Middle frontal gyrus (tissue), 1 donor: Measurements from ENCODE around the gene TNFSF10.
"Not testable (repeated sequence)": the region's sequence is repeated elsewhere in the genome, so short reads cannot be mapped to it uniquely, and the experiment has no call there.

Experiments used
- DNase-seq: peaks from one replicate; pipeline ENCODE4 v3.0.0-alpha.2; 2015; ENCODE audit warnings: low spot score; ENCODE audit errors: extremely low spot score

The TNFSF10 gene

DNA sequence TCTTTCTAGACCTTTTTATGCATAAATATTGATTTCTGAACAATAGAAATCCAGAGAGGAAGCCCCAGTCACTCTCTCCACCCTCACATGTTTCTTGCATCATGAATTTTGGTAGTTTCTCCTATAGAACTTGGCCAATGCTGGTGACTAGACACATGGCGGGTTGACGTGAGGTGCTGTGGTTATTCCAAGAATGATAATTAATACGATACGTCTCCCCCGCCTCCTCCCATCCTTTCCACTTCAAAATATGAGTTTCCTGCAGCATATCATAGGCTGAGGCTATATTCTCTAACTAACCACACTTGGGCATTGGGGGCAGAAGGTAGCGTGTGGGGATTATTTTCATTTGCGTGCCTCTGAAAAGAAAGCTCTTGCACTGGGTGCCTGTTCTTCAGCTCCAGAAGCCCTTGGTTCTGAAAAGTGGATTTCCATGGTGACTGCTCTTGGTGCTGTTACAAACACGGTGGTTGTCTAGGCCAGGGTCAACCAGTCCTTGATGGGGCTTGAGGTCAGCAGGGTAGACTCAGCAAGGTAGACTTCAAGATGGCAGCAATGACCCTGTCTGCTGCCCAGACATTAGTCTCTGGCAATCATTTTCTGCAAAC, 5.3 kb downstream of the TNFSF10 start:
- no peak for DNase-seq

DNA sequence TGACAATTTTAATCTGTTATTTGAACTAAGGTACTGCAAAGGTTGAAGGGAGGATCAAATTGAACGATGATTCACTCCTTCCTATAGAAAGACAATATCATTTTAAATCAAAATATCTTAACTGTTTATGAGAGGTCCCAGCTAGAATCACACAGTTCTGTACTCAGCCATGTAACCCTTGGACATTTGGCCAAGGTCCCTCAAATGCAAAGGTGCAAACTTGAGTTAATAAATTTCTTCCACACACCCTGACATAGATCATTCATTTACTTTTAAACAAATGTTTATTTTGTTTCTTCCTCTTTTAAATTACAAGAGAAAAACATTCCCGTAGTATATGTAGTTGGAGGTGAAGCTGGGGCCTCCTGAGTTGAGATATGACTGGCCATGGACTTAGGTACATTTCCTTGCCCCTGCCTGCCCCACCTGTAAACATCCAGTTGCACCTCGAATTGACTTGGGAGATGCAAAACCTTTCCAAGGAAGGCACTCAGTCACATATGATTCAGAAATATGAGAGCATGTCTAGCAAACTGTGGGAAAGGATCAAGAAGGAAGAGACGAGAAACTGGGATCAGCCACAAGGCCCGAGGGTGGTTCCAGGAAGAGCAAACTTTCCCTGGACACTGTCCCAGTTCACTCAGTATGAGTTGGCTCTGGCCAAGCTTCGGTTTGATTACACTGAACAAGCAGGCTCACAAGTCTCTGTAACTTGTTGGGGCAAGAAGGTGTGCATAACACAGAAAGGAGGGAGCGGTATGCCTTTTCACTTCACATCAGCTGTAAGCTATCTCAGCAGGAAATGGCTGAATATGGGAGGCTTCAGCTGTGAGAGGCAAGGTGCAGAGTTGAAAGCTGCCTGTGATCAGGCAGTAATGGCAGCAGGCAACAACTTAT, 6.7 kb downstream of the TNFSF10 start:
- DNase-seq: no peak

DNA sequence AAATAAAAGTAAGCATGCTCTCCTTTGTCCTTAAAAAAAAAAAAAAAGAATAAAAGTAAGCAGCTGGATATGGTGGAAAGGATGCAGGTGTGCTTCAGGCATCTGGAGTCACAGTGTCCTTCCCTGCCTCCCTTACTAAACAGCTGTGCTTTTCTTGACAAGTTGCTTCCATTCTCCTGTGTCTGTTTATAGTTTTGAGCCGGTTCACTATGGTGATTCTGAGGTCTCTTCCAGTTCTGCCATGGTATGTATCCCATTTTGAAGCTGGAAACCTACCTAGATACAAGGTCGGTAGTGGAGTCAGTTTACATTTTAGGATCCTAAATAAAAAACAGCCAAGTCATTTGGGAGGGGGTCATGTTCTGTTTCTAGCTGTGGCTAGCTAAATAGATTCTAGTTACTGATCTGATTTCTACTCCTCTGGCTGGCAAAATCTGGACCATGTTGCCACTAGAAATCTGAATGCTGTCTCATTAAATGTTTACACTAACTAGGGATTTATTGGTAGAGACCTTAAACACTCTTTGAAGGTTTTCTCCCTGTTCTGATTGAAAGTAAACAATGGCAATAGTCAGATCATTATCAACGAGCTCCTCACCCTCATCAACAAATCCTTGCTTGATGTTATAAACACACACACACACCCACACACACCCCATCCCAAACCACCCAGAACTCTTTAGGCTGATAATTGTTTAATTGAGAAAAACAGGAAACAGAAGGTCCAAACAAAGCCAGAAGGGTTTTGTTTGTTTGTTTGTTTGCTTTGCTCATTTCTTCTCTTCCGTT, 7.9 kb downstream of the TNFSF10 start:
- DNase-seq: no peak

GRCh38 chr3:172514678-172515077, 8.6 kb downstream of the TNFSF10 start:
- no peak for DNase-seq

DNA sequence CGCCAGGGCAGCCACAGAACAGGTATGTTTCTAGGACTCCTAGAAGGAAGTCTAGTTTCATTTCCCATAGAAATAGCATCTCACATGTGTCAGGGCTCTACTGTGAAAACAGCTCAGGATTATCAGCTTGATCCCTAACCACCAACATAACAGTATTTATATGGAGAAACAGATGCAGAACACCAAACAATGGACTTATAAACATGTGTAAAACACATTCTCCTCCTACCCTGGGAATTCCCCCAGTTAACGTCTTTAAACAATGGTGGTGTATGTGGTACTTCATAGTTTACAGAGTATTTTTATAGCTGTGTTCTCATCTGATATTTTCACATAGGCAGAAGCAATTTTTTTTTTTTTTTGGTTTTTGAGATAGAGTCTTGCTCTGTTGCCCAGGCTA, 9.7 kb downstream of the TNFSF10 start:
- no peak for DNase-seq

DNA sequence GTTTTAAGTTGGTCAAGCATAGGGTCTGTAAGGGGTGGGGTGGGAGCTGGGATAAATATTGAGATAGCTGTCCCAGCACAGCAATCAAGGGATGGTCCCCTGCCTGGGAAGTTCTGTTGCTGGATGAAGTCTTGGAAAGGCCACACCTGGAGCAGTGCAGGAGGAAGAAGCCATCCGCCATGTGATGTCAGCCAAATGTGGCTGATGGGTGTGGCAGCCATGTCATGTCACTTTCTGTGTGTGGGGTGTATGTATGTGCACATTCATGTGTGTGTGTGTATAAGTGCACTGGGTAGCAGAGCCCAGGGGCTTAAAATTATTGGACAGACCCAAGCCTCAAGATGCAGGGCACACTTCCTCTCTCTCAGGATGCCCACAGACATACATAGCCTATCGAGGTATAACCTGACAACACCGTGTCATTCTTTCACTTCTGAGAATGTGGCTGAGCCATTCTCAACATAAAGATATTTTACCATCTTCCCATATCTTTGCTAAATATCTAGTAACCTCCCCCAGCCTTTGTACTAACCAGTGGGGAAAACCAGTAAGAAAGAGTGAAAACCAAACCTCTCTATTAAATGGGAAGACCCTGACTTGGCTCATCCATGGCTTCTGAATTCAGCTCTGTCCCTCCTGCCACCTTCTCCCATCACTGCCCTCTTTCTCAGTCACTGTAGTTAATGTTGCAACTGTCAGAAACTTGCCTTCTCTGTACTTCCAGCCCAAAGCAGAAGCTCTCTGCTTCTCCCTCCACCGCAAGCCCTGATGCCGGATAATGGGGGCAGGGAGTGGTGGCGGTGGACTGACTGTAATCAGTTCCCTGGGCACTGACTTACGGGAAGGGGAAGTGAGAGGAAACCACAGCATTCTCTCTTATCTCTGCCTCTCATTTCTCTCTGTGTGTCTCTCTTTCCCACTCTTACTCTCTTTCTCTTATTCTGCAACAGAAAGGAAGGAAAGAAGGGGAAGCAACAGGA, 11.2 kb downstream of the TNFSF10 start:
- no peak for DNase-seq

DNA sequence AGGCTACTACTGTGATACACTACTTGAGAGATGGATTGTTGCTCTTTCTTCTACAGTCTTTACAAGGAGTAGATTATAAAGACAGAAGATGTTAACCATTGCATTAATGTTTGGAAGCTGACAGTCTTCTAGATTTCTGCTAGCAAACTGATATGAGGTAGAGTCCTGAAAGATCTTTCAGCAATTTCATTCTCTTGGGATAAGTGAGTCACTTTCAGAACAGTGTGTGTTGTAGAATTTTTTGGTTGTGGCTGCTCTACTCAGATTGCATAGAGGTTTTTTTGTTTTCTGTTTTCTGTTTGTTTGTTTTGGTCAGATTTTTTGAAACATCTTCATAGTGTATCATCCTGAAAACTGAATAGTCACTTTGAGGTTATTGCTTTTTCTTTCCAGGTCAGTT, 17.1 kb downstream of the TNFSF10 start:
- DNase-seq: no peak

- DNase-seq: no peak
These were observed 21.7 kb downstream of the TNFSF10 start for GRCh38 chr3:172501540-172501939.

DNA sequence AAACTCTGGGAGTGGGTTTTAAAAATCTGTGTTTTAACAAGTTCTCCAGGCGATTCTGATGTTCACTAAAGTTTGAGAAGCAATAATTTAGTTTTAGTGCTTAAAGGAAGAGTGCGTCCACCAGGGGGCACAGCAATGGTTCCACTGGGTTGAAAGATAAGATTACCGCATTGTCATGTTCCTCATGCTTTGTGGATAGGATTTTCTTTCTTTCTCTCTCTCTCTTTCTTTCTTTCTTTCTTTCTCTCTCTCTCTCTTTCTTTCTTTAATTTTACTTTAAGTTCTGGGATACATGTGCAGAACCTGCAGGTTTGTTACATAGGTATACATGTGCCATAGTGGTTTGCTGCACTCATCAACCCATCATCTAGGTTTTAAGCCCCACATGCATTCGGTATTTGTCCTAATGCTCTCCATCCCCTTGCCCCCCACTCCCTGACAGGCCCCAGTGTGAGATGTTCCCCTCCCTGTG, 33.0 kb downstream of the TNFSF10 start:
- DNase-seq: not testable (repeated sequence)

GRCh38 chr3:172478116-172478515, 45.1 kb downstream of the TNFSF10 start:
- no peak for DNase-seq

DNA sequence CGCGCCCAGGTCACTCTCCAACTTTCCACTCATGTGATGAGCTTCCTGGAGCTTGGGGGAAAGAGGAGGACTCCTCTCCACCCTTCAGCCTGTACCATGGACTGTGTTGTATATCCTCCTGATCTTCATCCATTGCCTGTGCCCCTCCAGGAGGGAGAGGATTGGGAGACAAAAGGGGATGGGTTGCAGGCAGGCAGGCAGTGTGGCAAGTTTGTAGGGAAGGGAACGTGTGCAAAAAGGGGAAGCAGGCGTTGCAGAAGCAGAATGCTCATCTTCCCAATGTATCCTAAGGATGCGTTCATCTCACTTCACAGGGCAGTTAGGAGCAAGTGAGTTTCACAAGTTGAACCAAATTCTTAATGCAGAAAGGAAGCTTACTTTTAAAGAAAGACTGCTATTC, 46.9 kb downstream of the TNFSF10 start:
- no peak for DNase-seq

GRCh38 chr3:172475703-172476102, 47.5 kb downstream of the TNFSF10 start:
- DNase-seq: no peak

DNA sequence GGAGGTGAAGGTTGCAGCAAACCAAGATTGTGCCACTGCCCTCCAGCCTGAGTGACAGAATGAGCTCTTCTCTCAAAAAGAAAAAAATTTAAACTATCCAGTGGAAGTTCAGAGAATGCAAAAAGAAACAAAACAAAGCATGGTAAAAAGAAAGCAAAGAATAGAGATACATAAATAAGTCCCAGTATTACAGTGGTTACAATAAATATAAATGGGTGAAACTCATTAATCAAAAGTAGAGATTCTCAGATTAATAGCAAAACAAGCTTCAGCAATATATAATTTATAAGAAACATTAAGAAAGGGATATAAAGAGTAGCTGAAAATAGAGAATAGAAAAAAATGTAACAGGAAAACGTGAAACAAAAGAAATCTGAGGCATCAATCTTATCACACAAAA, 51.3 kb downstream of the TNFSF10 start:
- no peak for DNase-seq

- DNase-seq: no peak
These were observed 52.6 kb downstream of the TNFSF10 start for GRCh38 chr3:172470588-172470987.

GRCh38 chr3:172467170-172467824, 55.9 kb downstream of the TNFSF10 start:
- no peak for DNase-seq

DNA sequence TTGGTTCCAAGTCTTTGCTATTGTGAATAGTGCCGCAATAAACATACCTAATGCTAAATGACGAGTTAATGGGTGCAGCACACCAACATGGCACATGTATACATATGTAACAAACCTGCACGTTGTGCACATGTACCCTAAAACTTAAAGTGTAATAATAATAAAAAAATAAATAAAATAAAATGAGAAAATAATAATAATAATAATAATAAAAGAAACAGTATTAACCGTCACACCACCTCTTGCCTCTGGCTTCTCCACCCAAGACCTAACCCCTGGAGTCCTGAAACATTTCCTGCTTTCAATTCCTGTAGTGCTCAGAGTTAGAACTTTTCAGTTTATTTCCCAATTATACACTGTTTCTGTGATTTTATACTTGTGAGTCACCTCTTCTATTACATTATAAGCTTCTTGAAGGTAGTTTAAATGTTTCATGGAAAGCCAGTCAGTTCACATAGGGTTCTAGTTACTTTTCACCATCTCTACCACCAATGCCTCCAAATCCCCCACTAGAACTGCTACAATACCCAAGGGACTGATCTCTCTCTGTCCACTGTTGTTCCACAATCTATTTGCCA, 56.6 kb downstream of the TNFSF10 start:
- no peak for DNase-seq

GRCh38 chr3:172465281-172465680, 57.9 kb downstream of the TNFSF10 start:
- no peak for DNase-seq

DNA sequence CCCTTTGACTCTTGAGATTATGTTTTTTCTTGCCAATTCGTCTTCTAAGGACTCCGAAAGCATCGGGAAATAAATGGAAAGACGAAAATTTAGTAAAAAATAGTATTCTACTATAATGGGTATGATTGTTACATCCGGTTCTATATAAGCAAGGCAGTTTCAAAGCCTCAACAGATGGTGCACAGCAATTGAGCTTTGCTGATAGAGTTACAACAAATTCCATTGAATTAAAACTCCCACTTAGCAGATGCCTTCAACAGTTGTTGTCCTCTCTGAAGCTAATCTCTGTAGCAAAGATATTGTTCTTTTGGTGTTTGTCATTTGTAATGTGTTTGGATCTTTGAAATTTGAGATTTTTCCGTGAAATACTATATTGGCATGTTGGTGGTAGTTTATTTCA, 58.9 kb downstream of the TNFSF10 start:
- DNase-seq: no peak

- no peak for DNase-seq
These were observed 61.6 kb downstream of the TNFSF10 start for GRCh38 chr3:172461530-172462138.
